ENCODE data around the gene ZCCHC7.
"Not testable (repeated sequence)": the region's sequence is repeated elsewhere in the genome, so short reads cannot be mapped to it uniquely, and the experiment has no call there.

Gene ZCCHC7

DNA sequence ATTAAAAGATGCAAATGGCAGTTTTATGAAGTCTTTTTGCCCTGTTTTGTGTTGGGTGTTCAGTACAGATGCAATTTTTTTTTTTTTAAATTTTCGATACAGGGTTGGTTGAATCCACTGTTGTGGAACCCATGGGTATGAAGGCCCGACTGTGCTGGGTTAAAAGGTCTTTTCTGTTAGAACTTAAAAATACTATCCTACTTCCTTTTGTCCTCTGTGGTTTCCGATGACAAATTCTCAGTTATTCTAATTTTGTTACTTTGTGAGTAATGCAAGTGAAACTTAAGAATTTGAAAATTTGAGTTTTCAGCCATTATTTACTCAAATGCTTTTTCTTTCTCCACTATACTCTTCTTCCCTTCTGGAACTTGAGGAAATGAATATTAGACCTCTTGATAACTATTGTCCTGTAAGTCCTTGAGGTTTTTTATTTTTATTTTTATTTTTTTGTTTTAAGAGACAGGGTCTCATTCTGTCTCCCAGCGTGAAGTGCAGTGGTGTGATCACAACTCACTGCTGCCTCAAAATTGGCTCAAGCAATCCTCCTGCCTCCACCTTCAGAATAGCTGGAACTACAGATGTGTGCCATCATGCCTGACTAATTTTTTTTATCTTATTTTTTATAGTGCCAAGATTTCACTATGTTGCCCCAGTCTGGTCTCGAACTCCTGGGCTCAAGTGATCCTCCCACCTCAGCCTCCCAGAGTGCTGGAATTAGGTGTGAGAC lies 67.5 kb downstream of the ZCCHC7 start:
- no peak for TF ChIP-seq CTCF (IDR thresholded peaks at IDR 0.05; ENCODE audit: low read depth, low read length, missing control alignments)
- peak overlapping the region; percentile 48 for H3K4me3 ChIP-seq (ENCODE audit: low read depth, low read length)
- DNase-seq (ENCODE audit: low read depth) = peak; percentile 74

DNA sequence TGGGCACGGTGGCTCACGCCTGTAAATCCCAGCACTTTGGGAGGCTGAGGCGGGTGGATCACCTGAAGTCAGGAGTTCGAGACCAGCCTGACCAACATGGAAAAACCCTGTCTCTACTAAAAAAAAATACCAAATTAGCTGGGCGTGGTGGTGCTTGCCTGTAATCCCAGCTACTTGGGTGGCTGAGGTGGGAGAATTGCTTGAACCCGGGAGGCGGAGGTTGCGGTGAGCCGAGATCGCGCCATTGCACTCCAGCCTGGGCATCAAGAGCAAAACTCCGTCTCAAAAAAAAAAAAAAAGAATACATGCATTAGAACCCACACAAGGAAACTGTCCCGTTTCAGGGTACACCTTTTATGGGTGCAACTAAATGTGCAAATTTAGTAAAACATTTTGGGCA lies 70.4 kb downstream of the ZCCHC7 start:
- not testable (repeated sequence) for DNase-seq (ENCODE audit: low read depth); H3K4me3 ChIP-seq (ENCODE audit: low read depth, low read length)

DNA sequence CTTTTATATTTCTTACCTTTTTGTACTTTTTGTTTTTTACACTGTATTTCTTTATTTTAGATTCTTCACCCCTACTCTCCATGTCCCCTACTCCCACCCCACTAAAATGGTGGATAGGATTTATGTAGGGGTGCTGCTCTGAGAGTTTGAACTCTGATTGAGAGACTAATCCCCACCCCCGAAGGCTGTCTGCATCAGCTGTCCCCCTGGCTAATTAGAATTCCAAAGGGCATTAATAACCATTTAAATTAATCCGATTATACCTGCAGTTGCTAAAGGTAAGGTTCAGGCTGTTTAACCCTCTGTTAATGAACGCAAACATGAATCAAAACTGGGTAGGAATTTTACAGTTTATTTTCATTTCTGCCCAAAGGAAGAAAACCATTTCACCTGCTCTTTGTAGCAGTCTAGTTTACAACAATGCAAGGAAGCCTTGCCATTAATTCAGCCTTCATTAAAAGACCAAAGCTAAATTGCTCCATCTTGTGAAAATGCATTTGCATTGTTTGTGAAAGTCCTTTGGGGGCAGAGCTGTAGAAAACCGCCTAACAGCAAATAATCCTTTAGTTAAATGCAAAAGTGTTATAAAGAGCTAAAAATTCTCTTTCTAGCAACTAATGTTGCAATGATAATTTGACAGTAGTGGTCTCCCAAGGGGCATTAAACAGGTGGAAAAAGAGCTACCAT lies 71.2 kb downstream of the ZCCHC7 start:
- no peak for DNase-seq (ENCODE audit: low read depth)
- TF ChIP-seq CTCF (IDR thresholded peaks at IDR 0.05; ENCODE audit: low read depth, low read length, missing control alignments) = no peak
- H3K4me3 ChIP-seq (ENCODE audit: low read depth, low read length) = no peak overlapping the region

- no peak overlapping the region for H3K4me3 ChIP-seq (ENCODE audit: low read depth, low read length)
- no peak for DNase-seq (ENCODE audit: low read depth)
- no peak for TF ChIP-seq CTCF (IDR thresholded peaks at IDR 0.05; ENCODE audit: low read depth, low read length, missing control alignments)
Observed at GRCh38 chr9:37192803-37193202, 72.4 kb downstream of the ZCCHC7 start.

DNA sequence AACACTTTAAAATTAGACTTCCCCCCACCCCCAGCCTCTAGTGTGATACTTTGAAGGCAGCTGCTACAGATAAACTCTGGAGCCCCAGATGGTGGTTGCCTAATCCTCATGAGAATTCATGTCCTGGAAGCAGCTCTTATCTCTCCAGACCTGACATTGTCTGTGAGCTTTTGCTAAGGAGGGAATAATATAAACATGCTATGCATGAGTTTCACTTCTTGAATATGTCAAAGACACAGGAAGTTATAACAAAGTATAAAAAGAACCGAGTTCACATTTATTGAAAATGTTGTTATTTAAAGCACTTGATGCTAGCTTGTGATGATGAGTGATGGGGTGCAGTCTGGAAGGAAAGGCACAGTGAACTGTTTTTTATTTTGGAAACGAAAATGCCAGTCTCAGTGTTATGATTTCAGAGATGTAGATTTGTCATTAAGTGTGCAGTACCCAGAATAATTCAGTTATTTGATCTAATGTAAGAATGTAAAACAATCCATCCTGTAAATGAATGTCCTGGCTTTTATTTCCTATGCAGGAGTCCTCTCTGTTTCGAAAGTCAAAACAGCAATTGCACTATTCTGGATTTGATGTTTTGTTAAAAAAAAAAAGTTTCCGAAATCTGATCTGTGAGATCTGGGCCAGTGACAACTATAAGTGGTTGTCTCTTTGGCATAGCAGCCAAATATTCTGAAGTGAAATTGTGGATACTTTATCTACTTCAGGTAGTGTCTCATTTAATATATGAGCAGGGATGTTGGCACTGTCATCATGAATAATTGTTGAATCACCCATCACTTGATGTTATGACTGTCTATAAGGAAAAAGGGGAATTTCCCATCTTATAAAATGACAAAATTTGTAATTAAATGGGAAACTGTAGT lies 77.0 kb downstream of the ZCCHC7 start:
- peak; percentile 62 for DNase-seq (ENCODE audit: low read depth)
- peak overlapping the region; percentile 3; the same call in 1 of the 2 replicates for H3K4me3 ChIP-seq (ENCODE audit: low read depth, low read length)
- no peak for TF ChIP-seq CTCF (IDR thresholded peaks at IDR 0.05; ENCODE audit: low read depth, low read length, missing control alignments)

DNA sequence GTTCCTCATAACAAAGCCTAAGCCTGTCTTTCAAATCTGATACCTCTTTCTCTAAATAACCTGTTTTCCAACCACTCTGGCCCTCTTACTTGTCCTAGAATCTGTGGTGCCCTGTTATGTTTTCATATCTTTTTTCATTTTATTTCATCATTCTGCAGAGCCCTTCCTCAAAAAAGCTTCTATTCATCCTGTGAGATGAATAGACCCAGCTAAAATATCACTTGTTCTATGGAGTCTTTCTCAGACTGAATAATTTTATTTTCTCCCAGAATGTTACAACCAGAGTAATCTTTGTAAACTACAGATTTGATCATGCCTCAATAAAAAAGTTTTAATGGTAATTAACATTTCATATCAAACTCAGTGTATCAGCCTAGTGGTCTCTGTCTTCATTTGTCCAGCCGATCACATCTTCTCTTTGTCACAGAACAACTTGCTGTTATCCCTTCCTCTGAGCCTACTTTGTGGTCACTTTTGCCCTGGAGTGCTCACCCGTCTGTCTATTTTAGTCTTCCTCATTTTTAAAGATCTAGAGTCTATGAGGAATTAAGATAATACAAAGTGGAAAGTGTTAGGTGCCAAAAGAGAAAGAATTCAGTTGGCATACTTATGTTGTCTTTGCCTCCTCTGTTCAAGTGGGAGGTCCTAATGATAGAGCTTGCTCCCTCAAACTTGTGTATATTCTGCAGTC lies 77.8 kb downstream of the ZCCHC7 start:
- TF ChIP-seq CTCF (IDR thresholded peaks at IDR 0.05; ENCODE audit: low read depth, low read length, missing control alignments) = no peak
- H3K4me3 ChIP-seq (ENCODE audit: low read depth, low read length) = no peak overlapping the region
- no peak for DNase-seq (ENCODE audit: low read depth)

All from GM12864 (cell line).